ENCODE measurements around the gene FKBP5.
"Not testable (repeated sequence)": the region's sequence is repeated elsewhere in the genome, so short reads cannot be mapped to it uniquely, and the experiment has no call there.

The FKBP5 gene

GRCh38 chr6:35673284-35673666 lies 15.4 kb downstream of the FKBP5 start:
- not testable (repeated sequence) for ATAC-seq

- not testable (repeated sequence) for ATAC-seq
Measured at GRCh38 chr6:35670453-35670852, 18.3 kb downstream of the FKBP5 start.

DNA sequence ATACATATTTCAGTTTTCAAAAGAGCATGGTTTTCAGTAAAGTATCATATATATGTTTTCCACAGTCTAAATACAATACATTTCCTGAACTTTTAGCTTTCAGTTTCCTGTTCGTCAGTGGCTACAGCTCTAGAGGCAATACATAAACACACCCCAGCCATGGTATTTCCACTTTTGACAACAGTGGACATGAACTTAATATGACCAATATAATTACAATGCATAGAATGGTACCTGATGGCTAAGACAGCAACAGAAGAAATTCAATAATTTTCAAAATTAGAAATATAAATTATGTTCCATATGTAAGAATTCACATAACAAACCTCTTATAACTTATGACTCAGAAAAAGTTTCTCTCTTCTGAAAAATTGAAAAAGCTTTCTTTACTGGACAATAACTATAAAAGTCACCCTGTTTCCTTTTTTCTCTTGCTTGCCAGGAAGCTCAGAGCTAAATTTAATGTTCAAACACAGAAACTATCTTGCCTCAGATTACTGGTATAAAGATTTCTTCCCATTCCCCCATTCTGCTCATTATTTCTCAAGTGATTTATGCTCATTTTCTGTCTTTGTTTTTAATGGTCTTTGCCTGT lies 19.2 kb downstream of the FKBP5 start:
- no peak for TF ChIP-seq TOX (CRISPR knock-in tag; IDR thresholded peaks at IDR 0.05; ENCODE audit: borderline replicate concordance)
- no peak for TF ChIP-seq ZC3H10 (CRISPR knock-in tag; IDR thresholded peaks at IDR 0.05)
- TF ChIP-seq, protein P1, sequence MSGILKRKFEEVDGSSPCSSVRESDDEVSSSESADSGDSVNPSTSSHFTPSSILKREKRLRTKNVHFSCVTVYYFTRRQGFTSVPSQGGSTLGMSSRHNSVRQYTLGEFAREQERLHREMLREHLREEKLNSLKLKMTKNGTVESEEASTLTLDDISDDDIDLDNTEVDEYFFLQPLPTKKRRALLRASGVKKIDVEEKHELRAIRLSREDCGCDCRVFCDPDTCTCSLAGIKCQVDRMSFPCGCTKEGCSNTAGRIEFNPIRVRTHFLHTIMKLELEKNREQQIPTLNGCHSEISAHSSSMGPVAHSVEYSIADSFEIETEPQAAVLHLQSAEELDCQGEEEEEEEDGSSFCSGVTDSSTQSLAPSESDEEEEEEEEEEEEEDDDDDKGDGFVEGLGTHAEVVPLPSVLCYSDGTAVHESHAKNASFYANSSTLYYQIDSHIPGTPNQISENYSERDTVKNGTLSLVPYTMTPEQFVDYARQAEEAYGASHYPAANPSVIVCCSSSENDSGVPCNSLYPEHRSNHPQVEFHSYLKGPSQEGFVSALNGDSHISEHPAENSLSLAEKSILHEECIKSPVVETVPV (CRISPR knock-in tag; IDR thresholded peaks at IDR 0.05) = no peak
- no peak for TF ChIP-seq PPARA (CRISPR knock-in tag; IDR thresholded peaks at IDR 0.05; ENCODE audit: borderline replicate concordance)
- TF ChIP-seq RARB (CRISPR knock-in tag; IDR thresholded peaks at IDR 0.05) = no peak
- TF ChIP-seq, protein P2, sequence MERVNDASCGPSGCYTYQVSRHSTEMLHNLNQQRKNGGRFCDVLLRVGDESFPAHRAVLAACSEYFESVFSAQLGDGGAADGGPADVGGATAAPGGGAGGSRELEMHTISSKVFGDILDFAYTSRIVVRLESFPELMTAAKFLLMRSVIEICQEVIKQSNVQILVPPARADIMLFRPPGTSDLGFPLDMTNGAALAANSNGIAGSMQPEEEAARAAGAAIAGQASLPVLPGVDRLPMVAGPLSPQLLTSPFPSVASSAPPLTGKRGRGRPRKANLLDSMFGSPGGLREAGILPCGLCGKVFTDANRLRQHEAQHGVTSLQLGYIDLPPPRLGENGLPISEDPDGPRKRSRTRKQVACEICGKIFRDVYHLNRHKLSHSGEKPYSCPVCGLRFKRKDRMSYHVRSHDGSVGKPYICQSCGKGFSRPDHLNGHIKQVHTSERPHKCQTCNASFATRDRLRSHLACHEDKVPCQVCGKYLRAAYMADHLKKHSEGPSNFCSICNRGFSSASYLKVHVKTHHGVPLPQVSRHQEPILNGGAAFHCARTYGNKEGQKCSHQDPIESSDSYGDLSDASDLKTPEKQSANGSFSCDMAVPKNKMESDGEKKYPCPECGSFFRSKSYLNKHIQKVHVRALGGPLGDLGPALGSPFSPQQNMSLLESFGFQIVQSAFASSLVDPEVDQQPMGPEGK (CRISPR knock-in tag; IDR thresholded peaks at IDR 0.05; ENCODE audit: borderline replicate concordance) = no peak
- no peak for TF ChIP-seq ZNF565 (CRISPR knock-in tag; conservative IDR thresholded peaks at IDR 0.05; ENCODE audit: low read depth)
- no peak for TF ChIP-seq CSDC2 (CRISPR knock-in tag; IDR thresholded peaks at IDR 0.05)
- TF ChIP-seq, protein P3, sequence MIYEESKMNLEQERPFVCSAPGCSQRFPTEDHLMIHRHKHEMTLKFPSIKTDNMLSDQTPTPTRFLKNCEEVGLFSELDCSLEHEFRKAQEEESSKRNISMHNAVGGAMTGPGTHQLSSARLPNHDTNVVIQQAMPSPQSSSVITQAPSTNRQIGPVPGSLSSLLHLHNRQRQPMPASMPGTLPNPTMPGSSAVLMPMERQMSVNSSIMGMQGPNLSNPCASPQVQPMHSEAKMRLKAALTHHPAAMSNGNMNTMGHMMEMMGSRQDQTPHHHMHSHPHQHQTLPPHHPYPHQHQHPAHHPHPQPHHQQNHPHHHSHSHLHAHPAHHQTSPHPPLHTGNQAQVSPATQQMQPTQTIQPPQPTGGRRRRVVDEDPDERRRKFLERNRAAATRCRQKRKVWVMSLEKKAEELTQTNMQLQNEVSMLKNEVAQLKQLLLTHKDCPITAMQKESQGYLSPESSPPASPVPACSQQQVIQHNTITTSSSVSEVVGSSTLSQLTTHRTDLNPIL (CRISPR knock-in tag; IDR thresholded peaks at IDR 0.05; ENCODE audit: low read depth) = no peak
- TF ChIP-seq POU6F1 (CRISPR knock-in tag; IDR thresholded peaks at IDR 0.05; ENCODE audit: borderline replicate concordance, low read depth) = no peak
- TF ChIP-seq SNAI2 (CRISPR knock-in tag; IDR thresholded peaks at IDR 0.05) = no peak
- no peak for TF ChIP-seq ESRRG (CRISPR knock-in tag; IDR thresholded peaks at IDR 0.05)
- ATAC-seq = peak; percentile 74

DNA sequence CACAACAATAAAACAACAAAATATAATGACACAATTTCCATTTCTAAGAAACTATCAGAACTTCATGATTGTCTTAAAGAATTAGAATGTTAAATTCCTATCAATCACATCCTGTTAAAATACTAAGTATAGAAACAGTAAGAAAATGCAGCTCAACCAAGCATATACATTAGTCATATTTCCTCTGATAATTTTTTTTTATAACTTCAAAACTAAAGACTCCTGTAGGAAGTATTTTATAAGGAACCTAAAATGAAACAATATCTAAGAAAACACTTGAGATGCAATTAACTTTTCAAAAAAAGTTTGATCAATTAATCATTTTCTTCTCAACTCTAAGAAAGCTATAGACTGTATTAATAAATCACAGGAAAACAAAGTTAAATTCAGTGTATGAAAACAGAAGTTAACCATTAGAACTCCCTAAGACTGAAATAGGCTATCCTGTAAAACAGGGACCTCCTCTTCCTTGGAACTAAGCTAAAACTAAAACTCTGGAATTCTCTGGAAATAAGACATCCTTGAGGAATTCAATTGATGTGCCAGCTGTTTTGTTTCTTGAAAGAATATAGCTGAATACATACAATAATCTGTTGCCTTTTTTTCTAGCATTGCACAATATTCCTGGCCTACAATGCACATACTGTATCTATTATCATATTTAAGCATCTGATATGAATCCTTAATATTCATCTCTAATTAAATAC lies 19.8 kb downstream of the FKBP5 start:
- peak; percentile 46 for ATAC-seq
- TF ChIP-seq OSR1 (CRISPR knock-in tag; IDR thresholded peaks at IDR 0.05) (no peak), CSDC2 (CRISPR knock-in tag; IDR thresholded peaks at IDR 0.05) (no peak), ZC3H10 (CRISPR knock-in tag; IDR thresholded peaks at IDR 0.05) (no peak), RARB (CRISPR knock-in tag; IDR thresholded peaks at IDR 0.05) (no peak), ZNF70 (CRISPR knock-in tag; IDR thresholded peaks at IDR 0.05) (no peak), PPARA (CRISPR knock-in tag; IDR thresholded peaks at IDR 0.05; ENCODE audit: borderline replicate concordance) (no peak), SNAI2 (CRISPR knock-in tag; IDR thresholded peaks at IDR 0.05) (no peak), ZNF565 (CRISPR knock-in tag; conservative IDR thresholded peaks at IDR 0.05; ENCODE audit: low read depth) (no peak), TCF4 (CRISPR knock-in tag; IDR thresholded peaks at IDR 0.05; ENCODE audit: borderline replicate concordance) (no peak), ESRRG (CRISPR knock-in tag; IDR thresholded peaks at IDR 0.05) (no peak), ZFP3 (CRISPR knock-in tag; IDR thresholded peaks at IDR 0.05) (no peak)
- TF ChIP-seq, protein P3 (CRISPR knock-in tag; IDR thresholded peaks at IDR 0.05; ENCODE audit: low read depth) = no peak
- TF ChIP-seq, protein P1 (CRISPR knock-in tag; IDR thresholded peaks at IDR 0.05) = no peak
- TF ChIP-seq, protein P2 (CRISPR knock-in tag; IDR thresholded peaks at IDR 0.05; ENCODE audit: borderline replicate concordance) = no peak
